HuH-7.5 (cell line): ENCODE results near the gene HOMER2.

Source experiments
- DNase-seq: peaks from one replicate; pipeline ENCODE4 v3.0.0; 2011; ENCODE audit warnings: low spot score

The HOMER2 gene

GRCh38 chr15:82856397-82857170 is 95.9 kb downstream of the HOMER2 start:
- DNase-seq, result no peak

GRCh38 chr15:82855286-82856100 is 97.0 kb downstream of the HOMER2 start:
- no peak for DNase-seq

- no peak for DNase-seq
Measured at GRCh38 chr15:82854554-82854953, 98.0 kb downstream of the HOMER2 start.

GRCh38 chr15:82852941-82853561 is 99.5 kb downstream of the HOMER2 start:
- DNase-seq, result no peak

- DNase-seq, result no peak
Measured at GRCh38 chr15:82851981-82852511, 100.5 kb downstream of the HOMER2 start.

GRCh38 chr15:82851306-82851850 is 101.1 kb downstream of the HOMER2 start:
- DNase-seq, result no peak

- no peak for DNase-seq
Measured at GRCh38 chr15:82850731-82851130, 101.8 kb downstream of the HOMER2 start.

- DNase-seq, result peak; percentile 54
Measured at GRCh38 chr15:82849556-82850512, 102.7 kb downstream of the HOMER2 start.

GRCh38 chr15:82848241-82848993 is 104.1 kb downstream of the HOMER2 start:
- no peak for DNase-seq

GRCh38 chr15:82847703-82848102 is 104.8 kb downstream of the HOMER2 start:
- no peak for DNase-seq

- no peak for DNase-seq
Measured at GRCh38 chr15:82846621-82847020, 105.9 kb downstream of the HOMER2 start.

GRCh38 chr15:82845686-82846085 is 106.8 kb downstream of the HOMER2 start:
- DNase-seq, result no peak

GRCh38 chr15:82843566-82843965 is 109.0 kb downstream of the HOMER2 start:
- no peak for DNase-seq

- no peak for DNase-seq
Measured at GRCh38 chr15:82840166-82840565, 112.4 kb downstream of the HOMER2 start.

GRCh38 chr15:82839136-82839535 is 113.4 kb downstream of the HOMER2 start:
- DNase-seq, result no peak

GRCh38 chr15:82838096-82838735 is 114.3 kb downstream of the HOMER2 start:
- DNase-seq, result no peak

- no peak for DNase-seq
Measured at GRCh38 chr15:82835391-82835917, 117.1 kb downstream of the HOMER2 start.

- DNase-seq, result no peak
Measured at GRCh38 chr15:82833362-82833682, 119.2 kb downstream of the HOMER2 start.

- no peak for DNase-seq
Measured at GRCh38 chr15:82832601-82833361, 119.7 kb downstream of the HOMER2 start.
